Glutamatergic neuron (in vitro differentiated cells): ENCODE measurements around the gene PKDREJ. TPM values are rescaled to one million over a fixed set of nuclear protein-coding genes. Genes with fewer than 3 reads are reported as not detected.
A peak's percentile ranks its signal among the peaks of the same experiment; 100 is the strongest.

Source experiments
- DNase-seq: peaks from one replicate; pipeline ENCODE4 v3.0.0; 2022
- H3K27ac Mint-ChIP-seq: one replicate; pipeline ENCODE4 v1.8.0; 2020; ENCODE audit warnings: mild to moderate bottlenecking, mixed read lengths, inconsistent platforms; ENCODE audit not compliant: unreplicated experiment
- H3K27me3 Mint-ChIP-seq: one replicate; pipeline ENCODE4 v1.8.0; 2020; ENCODE audit warnings: mild to moderate bottlenecking, moderate library complexity, mixed read lengths, inconsistent platforms; ENCODE audit not compliant: unreplicated experiment
- H3K36me3 Mint-ChIP-seq: one replicate; pipeline ENCODE4 v1.8.0; 2020; ENCODE audit warnings: mild to moderate bottlenecking, mixed read lengths, inconsistent platforms; ENCODE audit not compliant: unreplicated experiment
- H3K4me1 Mint-ChIP-seq: one replicate; pipeline ENCODE4 v1.8.0; 2020; ENCODE audit warnings: mild to moderate bottlenecking, low read depth, mixed read lengths, inconsistent platforms; ENCODE audit not compliant: unreplicated experiment
- H3K4me3 Mint-ChIP-seq: one replicate; pipeline ENCODE4 v1.8.0; 2020; ENCODE audit warnings: mild to moderate bottlenecking, mixed read lengths, inconsistent platforms; ENCODE audit not compliant: unreplicated experiment
- H3K9me3 Mint-ChIP-seq: one replicate; pipeline ENCODE4 v1.8.0; 2020; ENCODE audit warnings: mild to moderate bottlenecking, moderate library complexity, mixed read lengths, inconsistent platforms; ENCODE audit not compliant: unreplicated experiment
- CTCF ChIP-seq: fragments of 200-600 bp; sonication (generic); IDR thresholded peaks from one replicate; pipeline ENCODE4 v1.5.0; 2021; ENCODE audit not compliant: partially characterized antibody, unreplicated experiment
- total RNA-seq: library from RNA; stranded (reverse); fragmentation: NEBNext Ultra II Directional; extraction: Animal tissue kit (Norgen Biotek cat#: 25700); gene quantifications from one replicate; pipeline ENCODE4 v1.2.1, GENCODE V29; 2021; ENCODE audit not compliant: unreplicated experiment

The PKDREJ gene
- total RNA-seq, 1 donor from 2014 or later = not detected

- peak; percentile 50 for DNase-seq
- no peak for TF ChIP-seq CTCF
- no peak overlapping the region for H3K4me3 Mint-ChIP-seq
- no peaks in the 10 kb centered on the region for H3K9me3 Mint-ChIP-seq
- peak overlapping the region; percentile 86 for H3K27ac Mint-ChIP-seq
- H3K27me3 Mint-ChIP-seq = peaks cover 5% of the 10 kb centered on the region
- peaks cover 15% of the 10 kb centered on the region for H3K36me3 Mint-ChIP-seq
- H3K4me1 Mint-ChIP-seq = peaks cover 9% of the 10 kb centered on the region
Measured at GRCh38 chr22:46273432-46274148, 10.4 kb upstream of the PKDREJ start.

- Mint-ChIP-seq H3K4me1 (peaks cover 9% of the 10 kb centered on the region), H3K27me3 (peaks cover 5% of the 10 kb centered on the region), H3K36me3 (peaks cover 9% of the 10 kb centered on the region), H3K4me3 (no peak overlapping the region), H3K27ac (peak overlapping the region; percentile 60), H3K9me3 (peaks cover 2% of the 10 kb centered on the region)
- TF ChIP-seq CTCF = no peak
- no peak for DNase-seq
Measured at GRCh38 chr22:46272762-46273431, 9.8 kb upstream of the PKDREJ start.

GRCh38 chr22:46272196-46272595 is 9.1 kb upstream of the PKDREJ start:
- no peak overlapping the region for H3K27ac Mint-ChIP-seq
- H3K9me3 Mint-ChIP-seq = peaks cover 4% of the 10 kb centered on the region
- TF ChIP-seq CTCF = no peak
- no peak overlapping the region for H3K4me3 Mint-ChIP-seq
- peaks cover 7% of the 10 kb centered on the region for H3K36me3 Mint-ChIP-seq
- DNase-seq = no peak
- peaks cover 10% of the 10 kb centered on the region for H3K4me1 Mint-ChIP-seq
- H3K27me3 Mint-ChIP-seq = peaks cover 5% of the 10 kb centered on the region

GRCh38 chr22:46269564-46269963 is 6.4 kb upstream of the PKDREJ start:
- no peak for DNase-seq
- TF ChIP-seq CTCF = no peak
- peaks cover 4% of the 10 kb centered on the region for H3K36me3 Mint-ChIP-seq
- H3K4me1 Mint-ChIP-seq = peaks cover 10% of the 10 kb centered on the region
- peaks cover 11% of the 10 kb centered on the region for H3K9me3 Mint-ChIP-seq
- peaks cover 4% of the 10 kb centered on the region for H3K27me3 Mint-ChIP-seq
- H3K4me3 Mint-ChIP-seq = peak overlapping the region; percentile 58
- H3K27ac Mint-ChIP-seq = no peak overlapping the region
